Peyer's patch (tissue), 4 donors: ENCODE results near the gene GIGYF2.
"Not testable (repeated sequence)": the region's sequence is repeated elsewhere in the genome, so short reads cannot be mapped to it uniquely, and the experiment has no call there.

Experiments
- CTCF ChIP-seq, 6 experiments: fragments of 450-650 bp in 4 of 6; fragments of 200-600 bp in 2 of 6; sonication (generic) in 1 of 6; IDR thresholded peaks; one replicate each; pipeline ENCODE4 v1.5.1; 2017 to 2019; ENCODE audit warnings: antibody characterized with exemption in 6 of 6, mild to moderate bottlenecking in 3 of 6, moderate library complexity in 1 of 6
- POLR2A ChIP-seq, 2 donors: fragments of 450-650 bp; IDR thresholded peaks; one replicate each; pipeline ENCODE4 v1.5.1; 2017; ENCODE audit warnings: antibody characterized with exemption in 2 of 2, mild to moderate bottlenecking in 2 of 2, moderate library complexity in 2 of 2

GRCh38 chr2:232720056-232720455, 22.9 kb downstream of the GIGYF2 start:
- TF ChIP-seq CTCF, POLR2A (IDR thresholded peaks at IDR 0.05): not testable (repeated sequence)
